Spleen (tissue), 11 donors: ENCODE data around the gene SNRNP48. TPM values are rescaled to one million over a fixed set of nuclear protein-coding genes. Genes with fewer than 3 reads are reported as not detected.

Source experiments
- DNase-seq: peaks from one replicate; pipeline ENCODE4 v3.0.0-alpha.2; 2020
- H3K27ac ChIP-seq, 8 donors: fragments of 200-600 bp; sonication (generic) in 7 of 8; 1 replicate in 4 of 8; 2 replicates in 4 of 8; pipeline versions ENCODE4 v1.5.0 to v1.8.0; 2016 to 2021; ENCODE audit warnings: inconsistent platforms in 4 of 8, mild to moderate bottlenecking in 4 of 8, moderate library complexity in 1 of 8
- H3K27me3 ChIP-seq, 7 donors: fragments of 200-600 bp; sonication (generic) in 6 of 7; replicated peaks in 1 of 7; 1 replicate in 4 of 7; 2 replicates in 3 of 7; pipeline versions ENCODE4 v1.5.0 to v1.8.0; 2016 to 2021; ENCODE audit warnings: inconsistent platforms in 3 of 7, mild to moderate bottlenecking in 1 of 7
- H3K36me3 ChIP-seq, 6 donors: fragments of 200-600 bp; sonication (generic) in 5 of 6; 1 replicate in 4 of 6; 2 replicates in 2 of 6; pipeline versions ENCODE4 v1.5.0 to v1.8.0; 2016 to 2021; ENCODE audit warnings: inconsistent platforms in 2 of 6
- H3K4me1 ChIP-seq, 6 donors: fragments of 200-600 bp; sonication (generic) in 5 of 6; 1 replicate in 3 of 6; 2 replicates in 3 of 6; pipeline versions ENCODE4 v1.5.0 to v1.8.0; 2016 to 2021; ENCODE audit warnings: inconsistent platforms in 3 of 6
- H3K4me3 ChIP-seq, 8 donors: fragments of 200-600 bp; sonication (generic) in 7 of 8; 1 replicate in 4 of 8; 2 replicates in 4 of 8; pipeline versions ENCODE4 v1.5.0 to v1.8.0; 2016 to 2021; ENCODE audit warnings: inconsistent platforms in 4 of 8, mild to moderate bottlenecking in 4 of 8, moderate library complexity in 2 of 8
- H3K9me3 ChIP-seq, 8 donors: fragments of 200-600 bp; sonication (generic) in 7 of 8; 1 replicate in 4 of 8; 2 replicates in 4 of 8; pipeline versions ENCODE4 v1.5.0 to v1.8.0; 2016 to 2021; ENCODE audit warnings: inconsistent platforms in 4 of 8
- CTCF ChIP-seq, 11 experiments: fragments of 200-600 bp in 7 of 11; fragments of 450-650 bp in 4 of 11; sonication (generic) in 4 of 11; IDR thresholded peaks in 8 of 11; conservative IDR thresholded peaks in 3 of 11; 1 replicate in 7 of 11; 2 replicates in 4 of 11; pipeline versions ENCODE4 v1.4.0 to v1.8.0; 2016 to 2021; ENCODE audit warnings: antibody characterized with exemption in 11 of 11, inconsistent platforms in 4 of 11, mild to moderate bottlenecking in 1 of 11
- POLR2A ChIP-seq, 3 donors: fragments of 450-650 bp; IDR thresholded peaks; one replicate each; pipeline ENCODE4 v1.5.1; 2017; ENCODE audit warnings: antibody characterized with exemption in 3 of 3, mild to moderate bottlenecking in 1 of 3
- POLR2AphosphoS5 ChIP-seq, 3 donors: sonication (generic); formaldehyde crosslinking; IDR thresholded peaks; one replicate each; pipeline ENCODE4 v1.5.1; 2017; ENCODE audit warnings: antibody characterized with exemption in 3 of 3
- whole genome bisulfite sequencing, 5 donors: extraction: QIAGEN DNeasy Blood & Tissue Kit in 3 of 5; methylation state at CpG; one replicate each; pipeline versions ENCODE4 v1.1.5 to v1.1.7; 2013 to 2018; 5-methylcytosine and 5-hydroxymethylcytosine counted together
- intact Hi-C: fragments of 100-400 bp; cut with DNase I; formaldehyde crosslinking; loops from one replicate; pipeline ENCODE4 v1.15.0; 2023; ENCODE audit warnings: low total_unique reads
- polyA plus RNA-seq, 3 donors: library from polyadenylated mRNA; stranded (reverse); fragments of 200-250 nt; gene quantifications; one replicate each; pipeline ENCODE4 v1.2.1, GENCODE V29; 2013
- total RNA-seq, 7 donors: library from RNA; depleted of rRNA in 3 of 7; stranded (reverse); fragments of >200 nt in 3 of 7; fragmentation: NEBNext Ultra II Directional in 4 of 7; extraction: Animal tissue kit (Norgen Biotek cat#: 25700) in 4 of 7; gene quantifications; one replicate each; pipeline versions ENCODE4 v1.1.0 to v1.2.1, GENCODE V29; 2016 to 2021
- donor health status: healthy with polysubstance abuse.
- donor health status: DM: no; HTN: no; CAD: no; lungs with moderate emphysema.
- donor health status: DM: no; HTN: no; CAD: no.
- donor health status: Bipolar disorder and iron deficiency.
- donor health status: healthy.
- donor health status: DM: no; HTN: no; CAD: no.
- donor health status: DM: yes; HTN: yes; CAD: no.

Gene SNRNP48
- total and polyA plus RNA-seq, 10 donors, result 4.8 to 23.8 (median 14.2) TPM

GRCh38 chr6:7604506-7604905, 14.5 kb downstream of the SNRNP48 start:
- Histone ChIP-seq H3K4me1 (no peaks in the 10 kb centered on the region), H3K36me3 (peaks cover 4 to 100% (median 87%) of the 10 kb centered on the region in 6 donors), H3K27me3 (no peaks in the 10 kb centered on the region), H3K4me3 (no peak overlapping the region), H3K9me3 (no peaks in the 10 kb centered on the region), H3K27ac (no peak overlapping the region)
- intact Hi-C loops, result no loop called here
- WGBS, 5 donors, result 66 to 96% (median 86%) methylated on average over 2 of the region's 2 CpGs
- TF ChIP-seq POLR2AphosphoS5 (IDR thresholded peaks at IDR 0.05) (no peak), POLR2A (IDR thresholded peaks at IDR 0.05) (no peak), CTCF (IDR thresholded peaks at IDR 0.05 in 8 of 11, conservative IDR thresholded peaks at IDR 0.05 in 3 of 11) (no peak)
- no peak for DNase-seq

- no peak for DNase-seq
- no peak overlapping the region for H3K27ac ChIP-seq
- H3K4me3 ChIP-seq, result no peak overlapping the region
- intact Hi-C loops, result loop anchor here (5.0 to 10.0 kb wide), 2 partner anchors 201 to 338 kb away; no protein-coding TSS in a partner anchor
- H3K9me3 ChIP-seq, result no peaks in the 10 kb centered on the region
- H3K27me3 ChIP-seq, result no peaks in the 10 kb centered on the region
- H3K36me3 ChIP-seq, result peaks cover 0 to 35% (median 14%) of the 10 kb centered on the region in 6 donors
- TF ChIP-seq CTCF (IDR thresholded peaks at IDR 0.05 in 8 of 11, conservative IDR thresholded peaks at IDR 0.05 in 3 of 11) (peak; percentile 41 to 79 (median 69)), POLR2AphosphoS5 (IDR thresholded peaks at IDR 0.05) (no peak)
- WGBS, 5 donors, result 28 to 41% (median 33%) methylated on average over 7 of the region's 7 CpGs
- peaks cover 6 to 29% (median 20%) of the 10 kb centered on the region in 6 donors for H3K4me1 ChIP-seq
Measured at GRCh38 chr6:7615611-7616383, 25.8 kb downstream of the SNRNP48 start.

- Histone ChIP-seq H3K27ac (peak overlapping the region in 4 of 8 donors; percentile 18 to 70 (median 32)), H3K36me3 (peaks cover 0 to 12% (median 2%) of the 10 kb centered on the region in 6 donors), H3K9me3 (no peaks in the 10 kb centered on the region), H3K4me3 (peak overlapping the region in 1 of 8 donors; percentile 15), H3K4me1 (peaks cover 6 to 29% (median 20%) of the 10 kb centered on the region in 6 donors), H3K27me3 (no peaks in the 10 kb centered on the region)
- intact Hi-C loops, result loop anchor here (5.0 to 10.0 kb wide), 2 partner anchors 203 to 341 kb away; no protein-coding TSS in a partner anchor
- TF ChIP-seq POLR2AphosphoS5 (IDR thresholded peaks at IDR 0.05) (peak in 2 of 3 donors; percentile 17 to 51), POLR2A (IDR thresholded peaks at IDR 0.05) (no peak), CTCF (IDR thresholded peaks at IDR 0.05 in 8 of 11, conservative IDR thresholded peaks at IDR 0.05 in 3 of 11) (no peak)
- 16 to 29% (median 28%) methylated on average over 12 of the region's 12 CpGs for WGBS, 5 donors
- DNase-seq, result no peak
Measured at GRCh38 chr6:7617801-7618764, 28.1 kb downstream of the SNRNP48 start.
